IPS-18a (cell line): Measurements from ENCODE around the gene CD300A.

Experiments
- H3K27ac ChIP-seq: one replicate; pipeline ENCODE4 v1.5.1; 2013; ENCODE audit warnings: low read length
- H3K27me3 ChIP-seq: one replicate; pipeline ENCODE4 v1.6.1; 2013; ENCODE audit warnings: mild to moderate bottlenecking, low read length; ENCODE audit not compliant: control insufficient read depth, insufficient read depth
- H3K36me3 ChIP-seq: one replicate; pipeline ENCODE4 v1.6.1; 2013; ENCODE audit warnings: low read depth, low read length; ENCODE audit not compliant: control insufficient read depth
- H3K4me1 ChIP-seq: one replicate; pipeline ENCODE4 v1.6.1; 2013; ENCODE audit warnings: low read depth, low read length; ENCODE audit not compliant: control insufficient read depth
- H3K4me3 ChIP-seq: one replicate; pipeline ENCODE4 v1.5.1; 2013; ENCODE audit warnings: low read length
- H3K9ac ChIP-seq: one replicate; pipeline ENCODE4 v1.6.1; 2013; ENCODE audit warnings: mild to moderate bottlenecking, low read length, moderate library complexity
- H3K9me3 ChIP-seq: one replicate; pipeline ENCODE4 v1.6.1; 2013; ENCODE audit warnings: low read depth, low read length; ENCODE audit not compliant: control insufficient read depth

CD300A gene

GRCh38 chr17:74442670-74443515 is 23.5 kb upstream of the CD300A start:
- Histone ChIP-seq H3K27ac (no peak overlapping the region), H3K9ac (no peak overlapping the region), H3K4me3 (no peak overlapping the region), H3K4me1 (peaks cover 16% of the 10 kb centered on the region), H3K36me3 (peaks cover 11% of the 10 kb centered on the region), H3K9me3 (no peaks in the 10 kb centered on the region), H3K27me3 (no peaks in the 10 kb centered on the region)

GRCh38 chr17:74443516-74444296 is 22.7 kb upstream of the CD300A start:
- Histone ChIP-seq H3K36me3 (peaks cover 11% of the 10 kb centered on the region), H3K4me1 (peaks cover 16% of the 10 kb centered on the region), H3K27ac (no peak overlapping the region), H3K27me3 (no peaks in the 10 kb centered on the region), H3K4me3 (no peak overlapping the region), H3K9me3 (no peaks in the 10 kb centered on the region), H3K9ac (no peak overlapping the region)

- Histone ChIP-seq H3K4me1 (peaks cover 16% of the 10 kb centered on the region), H3K9ac (no peak overlapping the region), H3K36me3 (peaks cover 11% of the 10 kb centered on the region), H3K4me3 (no peak overlapping the region), H3K27ac (no peak overlapping the region), H3K9me3 (no peaks in the 10 kb centered on the region), H3K27me3 (no peaks in the 10 kb centered on the region)
Measured at GRCh38 chr17:74444406-74444805, 22.0 kb upstream of the CD300A start.

- Histone ChIP-seq H3K27me3 (no peaks in the 10 kb centered on the region), H3K27ac (no peak overlapping the region), H3K9me3 (no peaks in the 10 kb centered on the region), H3K4me3 (no peak overlapping the region), H3K36me3 (peaks cover 6% of the 10 kb centered on the region), H3K4me1 (peaks cover 16% of the 10 kb centered on the region), H3K9ac (no peak overlapping the region)
Measured at GRCh38 chr17:74445158-74445557, 21.3 kb upstream of the CD300A start.

GRCh38 chr17:74446551-74447500 is 19.6 kb upstream of the CD300A start:
- Histone ChIP-seq H3K4me3 (no peak overlapping the region), H3K27ac (no peak overlapping the region), H3K4me1 (peaks cover 16% of the 10 kb centered on the region), H3K9ac (no peak overlapping the region), H3K9me3 (no peaks in the 10 kb centered on the region), H3K27me3 (peaks cover 3% of the 10 kb centered on the region), H3K36me3 (no peaks in the 10 kb centered on the region)

- H3K4me1 ChIP-seq: peaks cover 22% of the 10 kb centered on the region
- H3K36me3 ChIP-seq: no peaks in the 10 kb centered on the region
- peaks cover 11% of the 10 kb centered on the region for H3K27me3 ChIP-seq
- H3K9me3 ChIP-seq: no peaks in the 10 kb centered on the region
- no peak overlapping the region for H3K27ac ChIP-seq
- H3K4me3 ChIP-seq: no peak overlapping the region
- H3K9ac ChIP-seq: no peak overlapping the region
Measured at GRCh38 chr17:74447628-74448159, 18.7 kb upstream of the CD300A start.

GRCh38 chr17:74448756-74449155 is 17.7 kb upstream of the CD300A start:
- Histone ChIP-seq H3K4me1 (peaks cover 24% of the 10 kb centered on the region), H3K27ac (no peak overlapping the region), H3K27me3 (peaks cover 21% of the 10 kb centered on the region), H3K9me3 (no peaks in the 10 kb centered on the region), H3K36me3 (no peaks in the 10 kb centered on the region), H3K4me3 (no peak overlapping the region), H3K9ac (no peak overlapping the region)

GRCh38 chr17:74449306-74449705 is 17.1 kb upstream of the CD300A start:
- H3K4me3 ChIP-seq: no peak overlapping the region
- no peak overlapping the region for H3K27ac ChIP-seq
- no peaks in the 10 kb centered on the region for H3K36me3 ChIP-seq
- peaks cover 19% of the 10 kb centered on the region for H3K4me1 ChIP-seq
- H3K27me3 ChIP-seq: peaks cover 21% of the 10 kb centered on the region
- no peaks in the 10 kb centered on the region for H3K9me3 ChIP-seq
- no peak overlapping the region for H3K9ac ChIP-seq

- H3K36me3 ChIP-seq: no peaks in the 10 kb centered on the region
- H3K4me1 ChIP-seq: peaks cover 23% of the 10 kb centered on the region
- H3K27ac ChIP-seq: no peak overlapping the region
- peaks cover 21% of the 10 kb centered on the region for H3K27me3 ChIP-seq
- H3K4me3 ChIP-seq: no peak overlapping the region
- H3K9ac ChIP-seq: no peak overlapping the region
- no peaks in the 10 kb centered on the region for H3K9me3 ChIP-seq
Measured at GRCh38 chr17:74449773-74450172, 16.7 kb upstream of the CD300A start.

GRCh38 chr17:74450231-74450630 is 16.2 kb upstream of the CD300A start:
- H3K4me3 ChIP-seq: no peak overlapping the region
- H3K9me3 ChIP-seq: no peaks in the 10 kb centered on the region
- H3K27me3 ChIP-seq: peaks cover 21% of the 10 kb centered on the region
- no peaks in the 10 kb centered on the region for H3K36me3 ChIP-seq
- no peak overlapping the region for H3K9ac ChIP-seq
- peaks cover 28% of the 10 kb centered on the region for H3K4me1 ChIP-seq
- H3K27ac ChIP-seq: no peak overlapping the region

GRCh38 chr17:74450925-74451403 is 15.5 kb upstream of the CD300A start:
- H3K36me3 ChIP-seq: no peaks in the 10 kb centered on the region
- no peaks in the 10 kb centered on the region for H3K9me3 ChIP-seq
- H3K27ac ChIP-seq: no peak overlapping the region
- H3K27me3 ChIP-seq: peaks cover 21% of the 10 kb centered on the region
- no peak overlapping the region for H3K4me3 ChIP-seq
- H3K4me1 ChIP-seq: peaks cover 33% of the 10 kb centered on the region
- no peak overlapping the region for H3K9ac ChIP-seq
